ENCODE results near the gene TMEM175.

- no peak for TF ChIP-seq CTCF (IDR thresholded peaks at IDR 0.05; ENCODE audit: low read depth, low read length)
- no peak for TF ChIP-seq EZH2phosphoT487 (IDR thresholded peaks at IDR 0.05; ENCODE audit: low read depth)
Observed at GRCh38 chr4:907691-908425, 24.4 kb upstream of the TMEM175 start.
